Measurements from ENCODE around the gene MYADM.

The MYADM gene

GRCh38 chr19:53844849-53845246 is 22.8 kb upstream of the MYADM start:
- no peak for TF ChIP-seq CTCF (conservative IDR thresholded peaks at IDR 0.05)
- no peak overlapping the region for H3K27ac ChIP-seq

DNA sequence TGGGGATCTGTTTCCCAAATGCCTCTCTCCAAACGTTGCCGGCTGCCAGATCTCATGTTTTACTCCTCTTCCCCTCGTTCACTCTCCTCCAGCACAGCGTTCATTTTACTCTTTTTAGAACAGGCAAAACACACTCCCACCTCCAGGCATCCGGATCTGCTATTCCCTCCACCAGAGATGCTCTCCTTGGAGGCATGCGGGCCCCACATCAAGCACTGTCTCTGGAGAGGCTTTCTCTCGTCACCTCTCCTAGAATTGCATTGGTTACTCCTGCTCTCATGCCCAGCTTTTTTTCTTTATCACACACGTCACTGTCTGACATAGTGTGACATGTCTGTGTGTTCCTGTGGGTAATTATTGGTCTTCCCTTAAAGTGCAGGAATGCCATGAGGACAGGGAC is 20.1 kb upstream of the MYADM start:
- no peak for TF ChIP-seq CTCF (conservative IDR thresholded peaks at IDR 0.05)
- H3K27ac ChIP-seq: no peak overlapping the region

DNA sequence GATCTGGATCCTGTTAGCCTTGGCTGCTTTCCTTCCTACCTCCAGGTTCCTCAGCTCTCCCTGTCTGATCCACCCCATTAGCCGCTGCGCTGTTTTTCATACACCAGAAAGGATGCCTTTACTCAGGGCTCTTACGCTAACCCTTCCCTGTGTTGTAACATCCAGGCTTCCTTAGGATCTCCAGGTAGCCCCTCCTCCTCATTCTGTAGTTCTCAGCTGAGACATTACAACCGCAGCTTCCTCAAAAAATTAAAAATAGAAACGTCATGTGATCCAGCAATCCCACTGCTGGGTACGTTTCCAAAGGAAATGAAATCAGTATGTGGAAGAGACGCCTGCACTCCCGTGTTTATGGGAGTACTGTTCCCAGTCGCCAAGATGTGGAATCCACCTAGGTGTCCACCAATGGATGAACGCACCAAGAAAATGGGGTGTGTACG is 18.4 kb upstream of the MYADM start:
- no peak overlapping the region for H3K27ac ChIP-seq
- no peak for TF ChIP-seq CTCF (conservative IDR thresholded peaks at IDR 0.05)

GRCh38 chr19:53853707-53854106 is 14.0 kb upstream of the MYADM start:
- no peak overlapping the region for H3K27ac ChIP-seq
- TF ChIP-seq CTCF (conservative IDR thresholded peaks at IDR 0.05): no peak

DNA sequence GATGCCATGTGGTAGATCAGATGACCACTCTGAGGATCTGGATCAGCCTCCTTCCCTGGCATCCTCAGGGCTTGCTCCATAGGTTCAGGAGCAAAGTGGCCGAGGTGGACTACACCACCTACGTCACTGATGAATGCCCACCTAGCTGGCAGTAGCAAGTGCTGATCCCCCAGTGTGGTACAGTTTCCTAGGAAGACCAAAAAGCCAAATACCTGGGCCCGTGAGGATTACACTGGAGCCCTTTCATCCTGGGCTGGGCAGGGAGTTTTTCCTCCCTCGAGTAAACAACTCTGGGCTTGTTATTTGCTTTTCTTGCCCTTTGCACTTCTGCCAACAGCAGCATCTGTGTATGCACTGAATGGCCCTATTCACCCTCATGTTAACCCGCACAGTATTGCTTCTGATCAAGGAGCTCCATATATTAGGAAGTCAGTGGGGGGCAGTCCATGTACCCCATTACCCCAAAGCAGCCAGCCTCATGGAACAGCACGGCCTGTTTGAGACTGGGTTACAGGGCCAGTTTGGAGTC is 3.3 kb upstream of the MYADM start:
- H3K27ac ChIP-seq: peak overlapping the region; percentile 83
- no peak for TF ChIP-seq CTCF (conservative IDR thresholded peaks at IDR 0.05)

DNA sequence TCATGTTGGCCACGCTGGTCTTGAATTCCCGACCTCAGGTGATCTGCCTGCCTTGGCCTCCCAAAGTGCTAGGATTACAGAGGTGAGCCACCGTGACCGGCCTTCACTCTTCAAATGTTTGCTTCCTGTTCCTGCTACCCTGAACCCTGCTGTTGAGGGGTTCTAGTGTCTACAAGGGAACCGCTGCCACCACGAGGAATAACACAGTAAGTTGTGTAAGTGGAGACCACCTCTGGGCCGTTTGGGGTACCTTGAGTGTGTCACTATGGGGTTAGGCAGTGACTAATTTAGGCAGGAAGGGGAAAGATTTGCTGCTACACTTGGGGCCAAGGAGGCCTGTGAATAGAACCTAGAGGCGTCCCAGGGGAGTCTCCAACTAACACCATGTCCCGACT is 2.2 kb upstream of the MYADM start:
- TF ChIP-seq CTCF (conservative IDR thresholded peaks at IDR 0.05): no peak
- peak overlapping the region; percentile 21; the same call in 1 of the 2 replicates for H3K27ac ChIP-seq

DNA sequence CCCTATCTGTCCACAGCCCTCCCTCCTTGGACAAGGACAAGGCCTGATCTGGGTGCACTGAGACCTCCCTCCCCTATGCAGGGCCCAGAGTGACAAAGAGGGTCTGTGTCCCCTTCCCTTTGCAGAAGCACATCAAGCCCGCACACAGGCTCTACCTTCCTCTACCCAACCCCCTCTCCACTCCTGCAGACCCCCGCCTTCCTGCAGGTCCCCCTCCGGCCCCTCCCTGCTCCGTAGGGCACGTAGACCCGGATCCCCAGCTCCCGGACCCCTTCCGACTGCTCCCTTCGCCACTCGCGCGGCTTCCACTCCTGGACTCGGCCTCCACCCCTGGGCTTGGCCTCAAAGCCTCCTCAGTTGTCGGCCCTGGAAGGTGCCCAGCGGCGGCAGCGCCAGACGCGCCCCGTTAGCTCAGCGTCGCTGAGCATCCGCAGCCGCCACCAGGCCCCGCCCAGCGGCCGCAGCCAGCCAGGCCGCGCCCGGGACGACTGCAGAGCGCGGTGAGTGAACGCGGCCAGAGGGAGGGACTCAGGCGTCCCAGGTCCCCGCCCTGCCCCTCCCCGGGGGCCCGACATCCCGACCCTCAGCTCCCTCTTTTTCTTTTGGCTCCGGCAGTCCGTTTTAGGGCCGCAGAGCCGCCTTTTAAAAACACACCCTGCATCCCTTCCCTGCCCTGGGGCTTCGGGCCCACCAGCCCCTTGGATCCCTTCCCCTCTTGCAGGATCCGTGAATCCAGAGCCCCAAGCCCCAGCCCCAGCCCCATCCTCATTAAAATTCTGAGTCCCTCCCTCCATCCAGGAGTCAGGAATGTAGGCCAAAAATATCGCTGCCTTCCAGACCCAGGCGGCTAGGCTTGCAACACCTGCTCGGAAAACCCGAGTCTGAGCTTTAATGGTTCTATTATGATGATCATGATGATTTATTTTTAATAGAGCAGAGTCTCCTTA is 1.5 kb upstream of the MYADM start:
- no peak for TF ChIP-seq CTCF (conservative IDR thresholded peaks at IDR 0.05)
- H3K27ac ChIP-seq: peak overlapping the region; percentile 21; the same call in 1 of the 2 replicates

Measured in VCaP (cell line).